Thoracic aorta (tissue), 2 donors: ENCODE measurements around the gene ACAA2. TPM values are rescaled to one million over a fixed set of nuclear protein-coding genes. Genes with fewer than 3 reads are reported as not detected.

Experiments used
- ATAC-seq: fragments of 150-250 bp; one replicate; pipeline ENCODE4 v1.8.0; 2017; ENCODE audit warnings: low read depth; ENCODE audit not compliant: insufficient number of reproducible peaks, low FRiP score
- DNase-seq: peaks from one replicate; pipeline ENCODE4 v3.0.0-alpha.2; 2020; ENCODE audit warnings: low spot score
- H3K27ac ChIP-seq, 2 donors: fragments of 200-600 bp; sonication (generic); 1 replicate in 1 of 2; 2 replicates in 1 of 2; pipeline ENCODE4 v1.5.1; 2016; ENCODE audit warnings: mild to moderate bottlenecking in 2 of 2, moderate library complexity in 2 of 2
- H3K27me3 ChIP-seq: fragments of 200-600 bp; sonication (generic); replicated peaks from 2 replicates; pipeline ENCODE4 v1.6.0; 2016; ENCODE audit warnings: mild to moderate bottlenecking; ENCODE audit not compliant: insufficient read depth
- H3K36me3 ChIP-seq: fragments of 200-600 bp; sonication (generic); one replicate; pipeline ENCODE4 v1.5.1; 2016
- H3K4me1 ChIP-seq, 2 donors: fragments of 200-600 bp; sonication (generic); 1 replicate in 1 of 2; 2 replicates in 1 of 2; pipeline versions ENCODE4 v1.5.1 to v1.6.0; 2016; ENCODE audit warnings: low read depth in 2 of 2, mild to moderate bottlenecking in 1 of 2; ENCODE audit not compliant: control insufficient read depth in 1 of 2
- H3K4me3 ChIP-seq: fragments of 200-600 bp; sonication (generic); 2 replicates; pipeline ENCODE4 v1.5.1; 2016; ENCODE audit warnings: mild to moderate bottlenecking
- H3K9me3 ChIP-seq: fragments of 200-600 bp; sonication (generic); 2 replicates; pipeline ENCODE4 v1.5.1; 2016
- CTCF ChIP-seq: fragments of 200-600 bp; sonication (generic); IDR thresholded peaks from one replicate; pipeline ENCODE4 v1.5.1; 2019; ENCODE audit warnings: antibody characterized with exemption
- total RNA-seq, 2 donors: library from RNA; depleted of rRNA; stranded (reverse); fragments of >200 nt; gene quantifications; one replicate each; pipeline versions ENCODE4 v1.1.0 to v1.2.3, GENCODE V29; 2016

ACAA2 gene
- 10 to 100 TPM; 20.3 to 26.5 TPM for total RNA-seq

- TF ChIP-seq CTCF = no peak
- Histone ChIP-seq H3K9me3 (peaks cover 9% of the 10 kb centered on the region), H3K4me3 (peak within 1 kb of the TSS; percentile 89), H3K4me1 (peaks cover 8 to 25% of the 10 kb centered on the region in 2 donors), H3K36me3 (no peaks in the 10 kb centered on the region), H3K27me3 (no peaks in the 10 kb centered on the region), H3K27ac (peak within 1 kb of the TSS; percentile 90 to 97)
- ATAC-seq = peak; percentile 89
- DNase-seq = peak; percentile 44
Observed at GRCh38 chr18:49813319-49814146, at the start of gene ACAA2. Gene ACAA2, minus strand, starts transcription at chr18:49813533. Its CDS starts 49 bp downstream, at chr18:49813484.

- ATAC-seq = no peak
- TF ChIP-seq CTCF = no peak
- Histone ChIP-seq H3K4me1 (no peaks in the 10 kb centered on the region), H3K9me3 (no peaks in the 10 kb centered on the region), H3K36me3 (no peaks in the 10 kb centered on the region), H3K27ac (no peak overlapping the region), H3K4me3 (no peak overlapping the region), H3K27me3 (no peaks in the 10 kb centered on the region)
- no peak for DNase-seq
Observed at GRCh38 chr18:49862656-49863385, 49.5 kb upstream of the ACAA2 start.

- TF ChIP-seq CTCF = no peak
- Histone ChIP-seq H3K27me3 (no peaks in the 10 kb centered on the region), H3K27ac (no peak overlapping the region), H3K4me3 (no peak overlapping the region), H3K4me1 (no peaks in the 10 kb centered on the region), H3K9me3 (no peaks in the 10 kb centered on the region), H3K36me3 (no peaks in the 10 kb centered on the region)
- DNase-seq = no peak
- no peak for ATAC-seq
Observed at GRCh38 chr18:49861659-49862058, 48.3 kb upstream of the ACAA2 start.

- DNase-seq = no peak
- ATAC-seq = no peak
Observed at GRCh38 chr18:49859725-49860124, 46.4 kb upstream of the ACAA2 start.

More at GRCh38 chr18:49859725-49860124, 46.4 kb upstream of the ACAA2 start:
- no peaks in the 10 kb centered on the region for H3K36me3 ChIP-seq
- TF ChIP-seq CTCF = no peak
- H3K27me3 ChIP-seq = no peaks in the 10 kb centered on the region
- H3K4me1 ChIP-seq = no peaks in the 10 kb centered on the region
- H3K9me3 ChIP-seq = no peaks in the 10 kb centered on the region
- H3K27ac ChIP-seq = no peak overlapping the region
- H3K4me3 ChIP-seq = no peak overlapping the region
